Type B pancreatic cell (in vitro differentiated cells): ENCODE measurements around the gene MAPK8IP3. TPM values are rescaled to one million over a fixed set of nuclear protein-coding genes. Genes with fewer than 3 reads are reported as not detected.

Experiments
- DNase-seq: peaks from one replicate; pipeline ENCODE4 v3.0.0; 2021; ENCODE audit warnings: mixed read lengths; ENCODE audit not compliant: unreplicated experiment; ENCODE audit errors: extremely low spot score
- H3K27ac Mint-ChIP-seq: 2 replicates; pipeline ENCODE4 v1.8.0; 2021; ENCODE audit warnings: mild to moderate bottlenecking, mixed read lengths
- H3K27me3 Mint-ChIP-seq: 2 replicates; pipeline ENCODE4 v1.8.0; 2021; ENCODE audit warnings: mixed read lengths
- H3K36me3 Mint-ChIP-seq: 2 replicates; pipeline ENCODE4 v1.8.0; 2021; ENCODE audit warnings: mixed read lengths
- H3K4me1 Mint-ChIP-seq: one replicate; pipeline ENCODE4 v1.8.0; 2021; ENCODE audit warnings: mixed read lengths; ENCODE audit not compliant: unreplicated experiment
- H3K4me3 Mint-ChIP-seq: 2 replicates; pipeline ENCODE4 v1.8.0; 2021; ENCODE audit warnings: mild to moderate bottlenecking, mixed read lengths
- H3K9me3 Mint-ChIP-seq: 2 replicates; pipeline ENCODE4 v1.8.0; 2021; ENCODE audit warnings: mixed read lengths
- long read RNA-seq: library from polyadenylated mRNA; unstranded; transcript quantifications from one replicate; pipeline ENCODE4 v2.0.0, GENCODE V29; 2020
- total RNA-seq: library from RNA; stranded (reverse); gene quantifications from 2 replicates; pipeline ENCODE4 v1.2.1, GENCODE V29; 2021; ENCODE audit warnings: low replicate concordance
- TF ChIP-seq, protein P1 (sequence below): fragments of 200-600 bp; sonication (generic); conservative IDR thresholded peaks from 2 replicates; pipeline ENCODE4 v1.5.0; 2021; ENCODE audit warnings: antibody characterized with exemption, mild to moderate bottlenecking

The MAPK8IP3 gene, protein sequence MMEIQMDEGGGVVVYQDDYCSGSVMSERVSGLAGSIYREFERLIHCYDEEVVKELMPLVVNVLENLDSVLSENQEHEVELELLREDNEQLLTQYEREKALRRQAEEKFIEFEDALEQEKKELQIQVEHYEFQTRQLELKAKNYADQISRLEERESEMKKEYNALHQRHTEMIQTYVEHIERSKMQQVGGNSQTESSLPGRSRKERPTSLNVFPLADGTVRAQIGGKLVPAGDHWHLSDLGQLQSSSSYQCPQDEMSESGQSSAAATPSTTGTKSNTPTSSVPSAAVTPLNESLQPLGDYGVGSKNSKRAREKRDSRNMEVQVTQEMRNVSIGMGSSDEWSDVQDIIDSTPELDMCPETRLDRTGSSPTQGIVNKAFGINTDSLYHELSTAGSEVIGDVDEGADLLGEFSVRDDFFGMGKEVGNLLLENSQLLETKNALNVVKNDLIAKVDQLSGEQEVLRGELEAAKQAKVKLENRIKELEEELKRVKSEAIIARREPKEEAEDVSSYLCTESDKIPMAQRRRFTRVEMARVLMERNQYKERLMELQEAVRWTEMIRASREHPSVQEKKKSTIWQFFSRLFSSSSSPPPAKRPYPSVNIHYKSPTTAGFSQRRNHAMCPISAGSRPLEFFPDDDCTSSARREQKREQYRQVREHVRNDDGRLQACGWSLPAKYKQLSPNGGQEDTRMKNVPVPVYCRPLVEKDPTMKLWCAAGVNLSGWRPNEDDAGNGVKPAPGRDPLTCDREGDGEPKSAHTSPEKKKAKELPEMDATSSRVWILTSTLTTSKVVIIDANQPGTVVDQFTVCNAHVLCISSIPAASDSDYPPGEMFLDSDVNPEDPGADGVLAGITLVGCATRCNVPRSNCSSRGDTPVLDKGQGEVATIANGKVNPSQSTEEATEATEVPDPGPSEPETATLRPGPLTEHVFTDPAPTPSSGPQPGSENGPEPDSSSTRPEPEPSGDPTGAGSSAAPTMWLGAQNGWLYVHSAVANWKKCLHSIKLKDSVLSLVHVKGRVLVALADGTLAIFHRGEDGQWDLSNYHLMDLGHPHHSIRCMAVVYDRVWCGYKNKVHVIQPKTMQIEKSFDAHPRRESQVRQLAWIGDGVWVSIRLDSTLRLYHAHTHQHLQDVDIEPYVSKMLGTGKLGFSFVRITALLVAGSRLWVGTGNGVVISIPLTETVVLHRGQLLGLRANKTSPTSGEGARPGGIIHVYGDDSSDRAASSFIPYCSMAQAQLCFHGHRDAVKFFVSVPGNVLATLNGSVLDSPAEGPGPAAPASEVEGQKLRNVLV (N-terminal part only)
- total RNA-seq, result 50.4 and 97.5 TPM in 2 replicates
- long read RNA-seq, partial matches to known transcripts, result 1 of 2 reads
- long read RNA-seq, other reads (novel, unspliced or antisense), result 1 of 2 reads

DNA sequence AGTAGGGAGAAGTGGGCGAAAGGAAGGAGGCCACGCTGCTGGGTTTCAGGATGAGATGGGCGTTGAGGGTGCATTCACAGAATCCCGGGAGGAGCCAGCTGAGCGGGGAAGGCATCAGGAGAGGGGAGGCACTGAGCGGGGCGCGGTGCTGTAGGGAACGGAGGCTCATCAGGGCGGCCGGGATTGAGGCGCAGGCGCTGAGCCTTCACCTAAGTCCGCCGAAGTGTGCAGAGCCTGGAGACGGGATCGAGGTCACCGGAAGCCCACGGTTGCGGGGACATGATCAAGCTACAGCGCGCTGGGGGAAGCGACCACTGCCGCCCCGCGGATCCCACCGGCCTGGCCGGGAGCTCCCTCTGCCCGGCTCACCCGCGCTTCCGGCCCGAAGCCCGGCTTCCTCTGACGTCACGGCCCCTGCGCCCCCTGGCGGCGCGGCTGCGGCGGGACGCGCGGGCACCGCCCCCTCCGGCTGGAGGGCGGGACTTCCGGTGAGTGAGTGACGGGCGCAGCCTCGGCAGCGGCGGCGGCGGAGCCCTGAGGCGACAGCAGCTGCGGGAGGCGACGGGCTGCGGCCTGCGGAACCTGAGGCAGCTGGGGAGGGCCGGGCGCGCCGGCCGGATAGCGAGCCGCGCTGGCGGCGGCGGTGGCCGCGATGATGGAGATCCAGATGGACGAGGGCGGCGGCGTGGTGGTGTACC, at the start of gene MAPK8IP3:
Gene MAPK8IP3 (plus strand): TSS at position 508 of the 698 bp plus-strand sequence. CDS start 145 bp downstream, at position 653.
- Mint-ChIP-seq H3K4me3 (peak within 1 kb of the TSS; percentile 99), H3K9me3 (no peaks in the 10 kb centered on the region), H3K27me3 (no peaks in the 10 kb centered on the region), H3K4me1 (peaks cover 16% of the 10 kb centered on the region), H3K27ac (peak within 1 kb of the TSS; percentile 99), H3K36me3 (peaks cover 3% of the 10 kb centered on the region)
- TF ChIP-seq, protein P1, sequence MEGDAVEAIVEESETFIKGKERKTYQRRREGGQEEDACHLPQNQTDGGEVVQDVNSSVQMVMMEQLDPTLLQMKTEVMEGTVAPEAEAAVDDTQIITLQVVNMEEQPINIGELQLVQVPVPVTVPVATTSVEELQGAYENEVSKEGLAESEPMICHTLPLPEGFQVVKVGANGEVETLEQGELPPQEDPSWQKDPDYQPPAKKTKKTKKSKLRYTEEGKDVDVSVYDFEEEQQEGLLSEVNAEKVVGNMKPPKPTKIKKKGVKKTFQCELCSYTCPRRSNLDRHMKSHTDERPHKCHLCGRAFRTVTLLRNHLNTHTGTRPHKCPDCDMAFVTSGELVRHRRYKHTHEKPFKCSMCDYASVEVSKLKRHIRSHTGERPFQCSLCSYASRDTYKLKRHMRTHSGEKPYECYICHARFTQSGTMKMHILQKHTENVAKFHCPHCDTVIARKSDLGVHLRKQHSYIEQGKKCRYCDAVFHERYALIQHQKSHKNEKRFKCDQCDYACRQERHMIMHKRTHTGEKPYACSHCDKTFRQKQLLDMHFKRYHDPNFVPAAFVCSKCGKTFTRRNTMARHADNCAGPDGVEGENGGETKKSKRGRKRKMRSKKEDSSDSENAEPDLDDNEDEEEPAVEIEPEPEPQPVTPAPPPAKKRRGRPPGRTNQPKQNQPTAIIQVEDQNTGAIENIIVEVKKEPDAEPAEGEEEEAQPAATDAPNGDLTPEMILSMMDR, result peak; percentile 99
- DNase-seq, result peak; percentile 99

DNA sequence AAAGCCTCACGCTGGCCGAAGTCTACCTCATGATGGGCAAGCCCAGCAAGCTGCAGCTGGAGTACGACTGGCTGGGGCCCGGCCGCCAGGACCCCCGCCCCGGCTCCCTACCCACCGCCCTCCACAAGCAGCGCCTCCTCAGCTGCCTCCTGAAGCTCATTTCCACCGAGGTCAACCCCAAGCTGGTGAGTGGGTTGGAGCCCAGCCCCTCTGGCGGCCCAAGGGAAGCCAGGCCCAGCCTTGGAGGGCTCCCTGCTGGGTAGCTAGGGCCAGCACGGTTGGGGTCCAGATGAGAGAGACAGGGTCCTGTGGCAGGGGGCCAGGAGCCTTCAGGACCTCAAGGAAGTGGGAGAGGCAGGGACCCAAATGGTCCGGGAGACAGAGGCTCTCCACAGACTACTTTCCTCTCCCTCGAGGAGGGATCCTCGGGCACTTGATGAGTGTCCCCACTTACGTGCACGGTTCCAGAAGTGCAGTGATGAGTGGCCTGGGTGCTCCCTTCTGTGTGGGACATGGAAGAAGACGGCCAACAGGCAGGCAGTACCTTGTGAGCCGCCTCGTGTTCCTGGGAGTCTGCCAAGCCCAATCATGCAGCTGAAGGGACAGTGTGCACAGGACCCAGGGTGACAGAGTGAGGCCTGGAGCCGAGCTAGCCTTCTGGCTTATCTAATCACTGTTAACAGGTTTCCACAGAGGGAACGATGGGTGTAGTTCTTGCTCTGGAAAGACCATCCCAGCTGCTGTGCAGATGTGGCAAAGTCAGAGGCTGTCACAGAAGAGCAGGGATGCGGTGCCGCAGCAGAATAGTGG, 49.0 kb upstream of the MAPK8IP3 start:
- DNase-seq, result no peak
- no peaks in the 10 kb centered on the region for H3K9me3 Mint-ChIP-seq
- H3K4me3 Mint-ChIP-seq, result no peak overlapping the region
- TF ChIP-seq, protein P1, result no peak
- H3K27me3 Mint-ChIP-seq, result no peaks in the 10 kb centered on the region
- H3K4me1 Mint-ChIP-seq, result no peaks in the 10 kb centered on the region
- no peak overlapping the region for H3K27ac Mint-ChIP-seq
- peaks cover 7% of the 10 kb centered on the region for H3K36me3 Mint-ChIP-seq

DNA sequence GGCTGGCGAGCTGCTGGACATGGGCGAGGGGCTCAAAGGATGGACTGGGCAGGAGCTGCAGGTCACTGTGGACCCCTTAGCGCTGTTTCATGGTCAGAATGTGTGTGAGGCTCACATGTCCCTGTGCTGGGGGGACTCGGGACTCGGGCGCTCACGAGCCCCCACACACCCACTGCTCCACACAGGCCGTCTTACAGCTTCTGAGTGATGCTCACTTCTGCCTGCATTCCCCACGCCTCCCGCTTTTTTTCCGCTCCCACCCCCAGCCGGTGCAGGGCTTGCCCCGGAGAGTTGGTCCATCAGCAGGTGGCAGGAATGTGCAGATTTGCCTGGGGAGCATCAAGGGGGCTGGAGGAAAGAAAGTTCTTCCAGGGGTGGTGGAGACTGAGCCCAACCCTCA, 48.2 kb upstream of the MAPK8IP3 start:
- Mint-ChIP-seq H3K9me3 (no peaks in the 10 kb centered on the region), H3K36me3 (peaks cover 7% of the 10 kb centered on the region), H3K27me3 (no peaks in the 10 kb centered on the region), H3K4me1 (no peaks in the 10 kb centered on the region), H3K4me3 (no peak overlapping the region), H3K27ac (no peak overlapping the region)
- TF ChIP-seq, protein P1, result no peak
- DNase-seq, result no peak

DNA sequence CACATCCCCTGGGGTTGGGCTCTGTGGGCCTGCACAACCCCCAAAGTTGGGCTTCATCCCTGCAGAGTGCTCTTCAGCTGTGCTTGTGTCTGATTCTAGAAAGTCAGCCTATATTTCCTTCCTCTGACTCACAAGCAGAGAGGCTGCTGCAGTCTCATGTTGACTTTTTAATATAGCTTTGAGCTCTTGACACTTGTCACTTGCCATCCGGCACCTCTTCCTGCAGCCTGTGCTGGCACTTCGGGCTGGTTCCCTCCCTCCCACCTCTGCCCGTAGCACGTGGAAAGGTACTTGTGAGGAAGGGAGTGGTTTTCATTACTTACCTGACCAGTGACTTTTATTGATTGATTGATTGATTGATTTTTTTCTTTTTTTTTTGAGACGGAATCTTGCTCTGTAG, 47.0 kb upstream of the MAPK8IP3 start:
- TF ChIP-seq, protein P1, result no peak
- no peaks in the 10 kb centered on the region for H3K27me3 Mint-ChIP-seq
- DNase-seq, result no peak
- no peaks in the 10 kb centered on the region for H3K9me3 Mint-ChIP-seq
- H3K4me3 Mint-ChIP-seq, result no peak overlapping the region
- no peaks in the 10 kb centered on the region for H3K4me1 Mint-ChIP-seq
- H3K27ac Mint-ChIP-seq, result no peak overlapping the region
- H3K36me3 Mint-ChIP-seq, result peaks cover 13% of the 10 kb centered on the region
